Endothelial cell of umbilical vein (primary cell): Measurements from ENCODE around the gene ANK2. TPM values are rescaled to one million over a fixed set of nuclear protein-coding genes. Genes with fewer than 3 reads are reported as not detected.

Experiments
- BruUV-seq: library from RNA; stranded (reverse); fragments of 400-500 nt; replicated peaks from 2 replicates; lab custom pipeline; 2021; lab: Mats Ljungman, UMichigan
- CTCF ChIA-PET: fragments of 300-600, 350-600 bp; sonication (Branson Sonifier 250); formaldehyde crosslinking; loops from one replicate; lab custom pipeline; 2021; ENCODE audit warnings: antibody characterized with exemption, inconsistent platforms; lab: Charles Lee
- POLR2A ChIA-PET: fragments of 300-600, 350-600 bp; sonication (Branson Sonifier 250); formaldehyde crosslinking; loops from one replicate; lab custom pipeline; 2021; ENCODE audit warnings: antibody characterized with exemption, inconsistent platforms; lab: Charles Lee
- DNase-seq: peaks from one replicate; pipeline ENCODE4 v3.0.0-alpha.2; 2011; ENCODE audit warnings: low read depth, low spot score
- FAIRE-seq: peaks from 2 replicates; lab custom pipeline; 2011; peaks lifted over from hg19 to GRCh38; lab: Jason Lieb, UNC
- H2AFZ ChIP-seq: 2 replicates; pipeline ENCODE4 v1.6.0; 2012; ENCODE audit warnings: low read depth, low read length, control low read depth, inconsistent platforms
- H3K27ac ChIP-seq: 2 replicates; pipeline ENCODE4 v1.5.1; 2011; ENCODE audit warnings: low read depth, mild to moderate bottlenecking, control low read depth, low read length, moderate library complexity; ENCODE audit not compliant: insufficient read depth
- H3K27me3 ChIP-seq, 2 experiments: 2 replicates each; pipeline versions ENCODE4 v1.6.0 to v1.6.1; 2011; ENCODE audit warnings: low read length in 2 of 2, mixed read lengths in 1 of 2; ENCODE audit not compliant: control insufficient read depth in 2 of 2, insufficient read depth in 2 of 2
- H3K36me3 ChIP-seq, 2 experiments: 2 replicates in 1 of 2; 3 replicates in 1 of 2; pipeline ENCODE4 v1.5.1; 2011; ENCODE audit warnings: low read length in 2 of 2, mild to moderate bottlenecking in 1 of 2, moderate library complexity in 1 of 2; ENCODE audit not compliant: control insufficient read depth in 2 of 2, insufficient read depth in 2 of 2; ENCODE audit errors: extremely low read depth in 1 of 2
- H3K4me1 ChIP-seq: 3 replicates; pipeline ENCODE4 v1.5.1; 2011; ENCODE audit warnings: mild to moderate bottlenecking, low read length; ENCODE audit not compliant: control insufficient read depth, insufficient read depth; ENCODE audit errors: extremely low read depth
- H3K4me2 ChIP-seq: 2 replicates; pipeline ENCODE4 v1.6.1; 2011; ENCODE audit warnings: low read length, control low read depth, mixed read lengths; ENCODE audit not compliant: insufficient read depth
- H3K4me3 ChIP-seq, 3 experiments: fragments of 200-600 bp in 1 of 3; sonication (generic), shearing (Covaris generic) in 1 of 3; replicated peaks in 1 of 3; 2 replicates each; pipeline ENCODE4 v1.5.1; 2011 to 2016; ENCODE audit warnings: control low read depth in 3 of 3, low read length in 3 of 3, mild to moderate bottlenecking in 2 of 3, inconsistent platforms in 1 of 3, low read depth in 1 of 3, moderate library complexity in 1 of 3; ENCODE audit not compliant: insufficient read depth in 1 of 3
- H3K79me2 ChIP-seq: 2 replicates; pipeline ENCODE4 v1.6.0; 2012; ENCODE audit warnings: low read length, inconsistent platforms; ENCODE audit not compliant: control insufficient read depth, insufficient read depth
- H3K9ac ChIP-seq: replicated peaks from 2 replicates; pipeline ENCODE3; 2011; ENCODE audit warnings: low read length, control low read depth; ENCODE audit not compliant: insufficient read depth; ENCODE audit errors: extremely low read depth
- H3K9me1 ChIP-seq: replicated peaks from 3 replicates; pipeline ENCODE4 v1.6.0; 2011; ENCODE audit warnings: mild to moderate bottlenecking, low read length; ENCODE audit not compliant: control insufficient read depth, insufficient read depth; ENCODE audit errors: extremely low read depth
- H3K9me3 ChIP-seq: replicated peaks from 2 replicates; pipeline ENCODE4 v1.5.1; 2012; ENCODE audit warnings: low read length, inconsistent platforms; ENCODE audit not compliant: control insufficient read depth, insufficient read depth
- H4K20me1 ChIP-seq: replicated peaks from 2 replicates; pipeline ENCODE3; 2011; ENCODE audit warnings: mild to moderate bottlenecking, low read length; ENCODE audit not compliant: control insufficient read depth, insufficient read depth; ENCODE audit errors: extremely low read depth
- CTCF ChIP-seq, 2 donors: IDR thresholded peaks; 1 replicate in 1 of 2; 2 replicates in 1 of 2; pipeline ENCODE4 v1.5.1; 2011; ENCODE audit warnings: low read length in 2 of 2, mild to moderate bottlenecking in 2 of 2, moderate library complexity in 2 of 2, control low read depth in 1 of 2, inconsistent platforms in 1 of 2, low read depth in 1 of 2; ENCODE audit not compliant: insufficient read depth in 1 of 2; ENCODE audit errors: extremely low read depth in 1 of 2
- FOS ChIP-seq: IDR thresholded peaks from 2 replicates; pipeline ENCODE4 v1.6.1; 2011; ENCODE audit warnings: mild to moderate bottlenecking, low read length, moderate library complexity, borderline replicate concordance; ENCODE audit not compliant: insufficient read depth
- GATA2 ChIP-seq: IDR thresholded peaks from 2 replicates; pipeline ENCODE4 v1.7.0; 2011; ENCODE audit warnings: low read depth, mild to moderate bottlenecking, moderate library complexity, mixed read lengths, low read length; ENCODE audit not compliant: insufficient read length, insufficient read depth
- JUN ChIP-seq: IDR thresholded peaks from 2 replicates; pipeline ENCODE4 v1.6.1; 2011; ENCODE audit warnings: borderline replicate concordance, low read depth; ENCODE audit not compliant: insufficient read length, insufficient read depth
- MYC ChIP-seq: IDR thresholded peaks from one replicate; pipeline ENCODE4 v1.6.1; 2011; ENCODE audit warnings: mild to moderate bottlenecking, low read depth, low read length
- POLR2A ChIP-seq: IDR thresholded peaks from 2 replicates; pipeline ENCODE4 v1.6.1; 2012; ENCODE audit warnings: low read depth, mild to moderate bottlenecking, control low read depth, low read length
- POLR2AphosphoS5 ChIP-seq: IDR thresholded peaks from 2 replicates; pipeline ENCODE4 v1.6.1; 2012; ENCODE audit warnings: low read depth, mild to moderate bottlenecking, control low read depth, low read length, moderate library complexity; ENCODE audit not compliant: insufficient read depth
- dilution Hi-C: fragments of 300-500 bp; cut with MboI; formaldehyde crosslinking; loops from one replicate; pipeline ENCODE4 v1.15.0; 2019; ENCODE audit warnings: low sequenced_read_pairs; ENCODE audit not compliant: extremely low pct_ligation_motif_present
- intact Hi-C: fragments of 100-400 bp; cut with micrococcal nuclease; formaldehyde crosslinking; loops from one replicate; pipeline ENCODE4 v1.10.0; 2022
- polyA plus RNA-seq, 4 experiments: library from polyadenylated mRNA; depleted of rRNA in 3 of 4; stranded (reverse) in 3 of 4; unstranded in 1 of 4; fragments of >200 nt; gene quantifications; 2 replicates each; pipeline versions ENCODE4 v1.2.1 to v1.2.3, GENCODE V29; 2011 to 2012; ENCODE audit warnings: missing spikeins in 1 of 4
- total RNA-seq: library from RNA; stranded (reverse); gene quantifications from 2 replicates; pipeline ENCODE4 v1.2.3, GENCODE V29; 2021
- TF ChIP-seq, protein P1 (sequence below): IDR thresholded peaks from 2 replicates; pipeline ENCODE4 v1.6.1; 2011; ENCODE audit not compliant: insufficient read depth, insufficient read length

ANK2 gene
- total and polyA plus RNA-seq, 2 donors (not counting 3 experiments of a cell fraction or from before 2014, with no cell fraction given) = not detected

- no peaks in the 10 kb centered on the region for H3K79me2 ChIP-seq
- H3K4me2 ChIP-seq = no peak overlapping the region
- no peak overlapping the region for H3K9ac ChIP-seq
- no TSS peak for BruUV-seq
- no peaks in the 10 kb centered on the region for H3K9me3 ChIP-seq
- no peaks in the 10 kb centered on the region for H3K27me3 ChIP-seq
- intact Hi-C loops = no loop called here
- dilution Hi-C loops = no loop called here
- DNase-seq (no peak), FAIRE-seq (no peak)
- TF ChIP-seq GATA2 (no peak), POLR2AphosphoS5 (no peak)
- TF ChIP-seq, protein P1, sequence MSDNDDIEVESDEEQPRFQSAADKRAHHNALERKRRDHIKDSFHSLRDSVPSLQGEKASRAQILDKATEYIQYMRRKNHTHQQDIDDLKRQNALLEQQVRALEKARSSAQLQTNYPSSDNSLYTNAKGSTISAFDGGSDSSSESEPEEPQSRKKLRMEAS = no peak
- H3K9me1 ChIP-seq = no peaks in the 10 kb centered on the region
- ChIA-PET CTCF (no interaction called here), POLR2A (no interaction called here)
- H3K4me3 ChIP-seq = no peak overlapping the region
- H3K27ac ChIP-seq = no peak overlapping the region
- no peaks in the 10 kb centered on the region for H3K36me3 ChIP-seq
- no peaks in the 10 kb centered on the region for H4K20me1 ChIP-seq
- H2AFZ ChIP-seq = no peak overlapping the region
- H3K4me1 ChIP-seq = no peaks in the 10 kb centered on the region
These were observed 137.5 kb downstream of the ANK2 start for GRCh38 chr4:113186913-113187312.

GRCh38 chr4:113187358-113187757 is 137.9 kb downstream of the ANK2 start:
- H3K9ac ChIP-seq = no peak overlapping the region
- no peaks in the 10 kb centered on the region for H3K27me3 ChIP-seq
- no peaks in the 10 kb centered on the region for H3K9me1 ChIP-seq
- dilution Hi-C loops (no loop called here), intact Hi-C loops (no loop called here)
- ChIA-PET POLR2A (no interaction called here), CTCF (no interaction called here)
- no peak overlapping the region for H3K27ac ChIP-seq
- H3K9me3 ChIP-seq = no peaks in the 10 kb centered on the region
- H3K4me2 ChIP-seq = no peak overlapping the region
- no peaks in the 10 kb centered on the region for H3K36me3 ChIP-seq
- no peaks in the 10 kb centered on the region for H3K4me1 ChIP-seq
- FAIRE-seq = no peak
- H4K20me1 ChIP-seq = no peaks in the 10 kb centered on the region
- TF ChIP-seq, protein P1 = no peak
- no peak for TF ChIP-seq GATA2
- no peak for TF ChIP-seq JUN
- TF ChIP-seq FOS = no peak
- TF ChIP-seq CTCF (IDR thresholded peaks at IDR 0.05; ENCODE audit: extremely low read depth in 1 of 2, insufficient read depth in 1 of 2, low read depth in 1 of 2, low read length in 2 of 2) = no peak
- TF ChIP-seq MYC = no peak
- TF ChIP-seq POLR2A = no peak
- H3K4me3 ChIP-seq = no peak overlapping the region
- H2AFZ ChIP-seq = no peak overlapping the region
- no peaks in the 10 kb centered on the region for H3K79me2 ChIP-seq
- no peak for DNase-seq
- BruUV-seq = no TSS peak
